ENCODE measurements around the gene CHSY1.

- TF ChIP-seq, protein P1, sequence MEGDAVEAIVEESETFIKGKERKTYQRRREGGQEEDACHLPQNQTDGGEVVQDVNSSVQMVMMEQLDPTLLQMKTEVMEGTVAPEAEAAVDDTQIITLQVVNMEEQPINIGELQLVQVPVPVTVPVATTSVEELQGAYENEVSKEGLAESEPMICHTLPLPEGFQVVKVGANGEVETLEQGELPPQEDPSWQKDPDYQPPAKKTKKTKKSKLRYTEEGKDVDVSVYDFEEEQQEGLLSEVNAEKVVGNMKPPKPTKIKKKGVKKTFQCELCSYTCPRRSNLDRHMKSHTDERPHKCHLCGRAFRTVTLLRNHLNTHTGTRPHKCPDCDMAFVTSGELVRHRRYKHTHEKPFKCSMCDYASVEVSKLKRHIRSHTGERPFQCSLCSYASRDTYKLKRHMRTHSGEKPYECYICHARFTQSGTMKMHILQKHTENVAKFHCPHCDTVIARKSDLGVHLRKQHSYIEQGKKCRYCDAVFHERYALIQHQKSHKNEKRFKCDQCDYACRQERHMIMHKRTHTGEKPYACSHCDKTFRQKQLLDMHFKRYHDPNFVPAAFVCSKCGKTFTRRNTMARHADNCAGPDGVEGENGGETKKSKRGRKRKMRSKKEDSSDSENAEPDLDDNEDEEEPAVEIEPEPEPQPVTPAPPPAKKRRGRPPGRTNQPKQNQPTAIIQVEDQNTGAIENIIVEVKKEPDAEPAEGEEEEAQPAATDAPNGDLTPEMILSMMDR (IDR thresholded peaks at IDR 0.05) = no peak
- no peak for TF ChIP-seq POLR2A (IDR thresholded peaks at IDR 0.05)
Measured at GRCh38 chr15:101275018-101275417, 23.2 kb upstream of the CHSY1 start.

All from testis (tissue), 2 donors.